ENCODE data around the gene MRRF. TPM values are rescaled to one million over a fixed set of nuclear protein-coding genes. Genes with fewer than 3 reads are reported as not detected.

The MRRF gene
- total RNA-seq, 4 donors from 2014 or later = 20.5 to 29.2 (median 28.5) TPM

DNA sequence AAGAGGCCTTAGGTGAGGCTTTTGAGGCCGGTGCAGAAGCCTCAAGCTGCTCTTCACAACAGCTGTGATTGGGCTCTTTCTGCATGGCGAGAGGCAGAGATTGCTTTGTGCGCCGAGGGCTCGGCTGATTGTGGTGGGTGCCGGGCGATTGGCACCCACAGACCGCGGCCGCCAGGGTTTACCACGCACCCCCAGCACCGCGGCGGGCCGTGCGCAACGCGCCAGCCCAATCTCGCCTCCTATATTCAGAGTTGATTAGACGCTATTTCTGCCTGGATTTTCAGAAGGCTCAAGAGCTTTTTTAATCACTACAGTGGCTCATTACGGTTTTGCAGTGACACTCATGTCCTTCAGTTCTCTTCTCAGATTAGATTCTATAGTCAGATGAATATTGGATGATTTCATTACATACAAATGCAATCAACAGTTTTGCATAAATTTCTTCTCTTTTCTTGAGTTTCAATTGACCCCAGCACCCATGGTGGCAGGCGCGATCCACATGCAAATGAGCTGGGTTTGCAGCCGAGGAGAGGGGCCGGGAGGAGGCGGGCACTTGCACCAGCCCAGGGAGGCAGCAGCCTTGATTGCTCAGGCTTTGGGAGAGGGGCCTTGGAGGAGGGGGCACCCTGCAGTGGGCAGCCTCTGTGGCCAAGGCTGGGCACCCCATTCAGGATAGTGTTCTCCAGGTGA is 72.3 kb downstream of the MRRF start:
- Histone ChIP-seq H3K4me3 (no peak overlapping the region), H3K27ac (replicated peaks in 1 of 4) (no peak overlapping the region), H3K9me3 (no peaks in the 10 kb centered on the region), H3K36me3 (no peaks in the 10 kb centered on the region), H3K4me1 (peaks cover 0 to 11% (median 5%) of the 10 kb centered on the region in 4 donors), H3K27me3 (no peaks in the 10 kb centered on the region)
- no peak for DNase-seq (ENCODE audit: extremely low spot score)
- TF ChIP-seq POLR2A (IDR thresholded peaks at IDR 0.05; ENCODE audit: low read depth) (no peak), EP300 (IDR thresholded peaks at IDR 0.05) (no peak)
- intact Hi-C loops (cut with DNase I) = no loop called here
- WGBS = 63% methylated on average over 22 of the region's 26 CpGs

DNA sequence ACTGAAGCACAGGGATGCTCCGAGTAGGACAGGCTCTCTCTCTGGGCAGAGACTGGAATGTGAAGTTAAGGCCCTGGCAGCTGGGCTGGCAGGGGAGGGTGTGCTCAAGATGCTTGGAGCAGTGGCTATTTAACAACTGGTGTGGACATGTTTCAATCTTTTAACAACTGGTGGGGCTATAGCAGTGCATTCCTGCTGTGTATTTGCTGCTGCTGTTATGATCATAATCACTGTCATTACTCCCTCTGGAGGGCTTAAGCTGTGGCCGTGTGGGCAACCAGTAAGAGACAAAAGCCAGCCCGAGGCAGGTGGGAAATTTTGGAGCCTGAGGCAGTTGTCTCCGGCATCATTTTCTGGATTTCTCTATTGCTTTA is 72.9 kb downstream of the MRRF start:
- WGBS = 68% methylated on average over 4 of the region's 4 CpGs
- H3K36me3 ChIP-seq = no peaks in the 10 kb centered on the region
- H3K4me1 ChIP-seq = peaks cover 0 to 11% (median 5%) of the 10 kb centered on the region in 4 donors
- H3K27me3 ChIP-seq = no peaks in the 10 kb centered on the region
- no peak overlapping the region for H3K27ac ChIP-seq (replicated peaks in 1 of 4)
- DNase-seq (ENCODE audit: extremely low spot score) = no peak
- H3K4me3 ChIP-seq = no peak overlapping the region
- no peak for TF ChIP-seq EP300 (IDR thresholded peaks at IDR 0.05)
- TF ChIP-seq POLR2A (IDR thresholded peaks at IDR 0.05; ENCODE audit: low read depth) = no peak
- TF ChIP-seq, protein P1, sequence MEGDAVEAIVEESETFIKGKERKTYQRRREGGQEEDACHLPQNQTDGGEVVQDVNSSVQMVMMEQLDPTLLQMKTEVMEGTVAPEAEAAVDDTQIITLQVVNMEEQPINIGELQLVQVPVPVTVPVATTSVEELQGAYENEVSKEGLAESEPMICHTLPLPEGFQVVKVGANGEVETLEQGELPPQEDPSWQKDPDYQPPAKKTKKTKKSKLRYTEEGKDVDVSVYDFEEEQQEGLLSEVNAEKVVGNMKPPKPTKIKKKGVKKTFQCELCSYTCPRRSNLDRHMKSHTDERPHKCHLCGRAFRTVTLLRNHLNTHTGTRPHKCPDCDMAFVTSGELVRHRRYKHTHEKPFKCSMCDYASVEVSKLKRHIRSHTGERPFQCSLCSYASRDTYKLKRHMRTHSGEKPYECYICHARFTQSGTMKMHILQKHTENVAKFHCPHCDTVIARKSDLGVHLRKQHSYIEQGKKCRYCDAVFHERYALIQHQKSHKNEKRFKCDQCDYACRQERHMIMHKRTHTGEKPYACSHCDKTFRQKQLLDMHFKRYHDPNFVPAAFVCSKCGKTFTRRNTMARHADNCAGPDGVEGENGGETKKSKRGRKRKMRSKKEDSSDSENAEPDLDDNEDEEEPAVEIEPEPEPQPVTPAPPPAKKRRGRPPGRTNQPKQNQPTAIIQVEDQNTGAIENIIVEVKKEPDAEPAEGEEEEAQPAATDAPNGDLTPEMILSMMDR (IDR thresholded peaks at IDR 0.05) = no peak
- no peak for TF ChIP-seq POLR2AphosphoS5 (IDR thresholded peaks at IDR 0.05)
- intact Hi-C loops (cut with DNase I) = no loop called here
- H3K9me3 ChIP-seq = no peaks in the 10 kb centered on the region

DNA sequence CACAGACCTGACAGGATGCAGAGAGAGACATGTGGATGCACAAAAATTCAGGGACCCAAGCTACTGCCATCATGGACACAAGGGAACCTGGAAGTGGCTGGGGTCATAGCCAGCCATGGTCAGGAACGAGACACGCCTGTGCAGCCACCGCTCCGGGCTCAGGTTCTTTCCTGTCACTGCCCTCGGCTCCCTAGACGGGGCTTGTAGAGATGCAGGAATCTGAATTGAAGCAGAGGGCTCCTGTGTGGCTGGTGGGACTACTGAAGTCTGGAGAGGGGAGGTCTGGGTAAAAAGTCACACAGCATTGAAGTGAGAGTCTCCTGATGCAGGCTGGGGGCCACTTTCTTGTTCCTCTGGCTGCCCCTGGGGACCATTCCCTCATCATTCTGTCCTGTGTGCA is 73.9 kb downstream of the MRRF start:
- no peaks in the 10 kb centered on the region for H3K36me3 ChIP-seq
- intact Hi-C loops (cut with DNase I) = no loop called here
- H3K27ac ChIP-seq (replicated peaks in 1 of 4) = no peak overlapping the region
- no peak overlapping the region for H3K4me3 ChIP-seq
- TF ChIP-seq POLR2AphosphoS5 (IDR thresholded peaks at IDR 0.05) (no peak), POLR2A (IDR thresholded peaks at IDR 0.05; ENCODE audit: low read depth) (no peak), EP300 (IDR thresholded peaks at IDR 0.05) (no peak)
- TF ChIP-seq, protein P1 (IDR thresholded peaks at IDR 0.05) = no peak
- peaks cover 0 to 11% (median 5%) of the 10 kb centered on the region in 4 donors for H3K4me1 ChIP-seq
- DNase-seq (ENCODE audit: extremely low spot score) = no peak
- 88% methylated on average over 4 of the region's 6 CpGs for WGBS
- no peaks in the 10 kb centered on the region for H3K9me3 ChIP-seq
- no peaks in the 10 kb centered on the region for H3K27me3 ChIP-seq

DNA sequence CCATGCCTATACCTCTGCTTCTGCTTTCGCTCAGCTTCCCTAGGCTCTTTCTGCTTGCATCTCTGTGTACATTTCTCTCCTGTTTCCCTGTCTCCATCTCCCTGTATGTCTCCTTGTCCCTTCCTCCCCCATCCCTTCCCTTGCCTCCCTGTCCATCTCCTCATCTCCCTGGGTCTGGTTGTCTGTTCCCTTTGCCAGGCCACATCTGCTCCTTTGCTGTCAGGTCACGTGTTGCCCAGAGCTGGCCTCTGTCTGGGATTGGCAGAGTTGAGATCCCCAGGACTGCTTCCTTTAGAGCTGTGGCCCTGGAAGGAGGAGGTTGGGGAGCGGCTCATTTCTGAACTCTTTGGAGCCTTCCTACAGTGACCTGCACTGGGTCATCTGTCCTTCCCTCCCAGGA is 74.3 kb downstream of the MRRF start:
- Histone ChIP-seq H3K27me3 (no peaks in the 10 kb centered on the region), H3K27ac (replicated peaks in 1 of 4) (no peak overlapping the region), H3K4me3 (no peak overlapping the region), H3K4me1 (peaks cover 0 to 11% (median 5%) of the 10 kb centered on the region in 4 donors), H3K9me3 (no peaks in the 10 kb centered on the region), H3K36me3 (no peaks in the 10 kb centered on the region)
- TF ChIP-seq EP300 (IDR thresholded peaks at IDR 0.05) (no peak), POLR2A (IDR thresholded peaks at IDR 0.05; ENCODE audit: low read depth) (no peak), POLR2AphosphoS5 (IDR thresholded peaks at IDR 0.05) (no peak)
- TF ChIP-seq, protein P1 (IDR thresholded peaks at IDR 0.05) = no peak
- WGBS = 83% methylated on average over 2 of the region's 3 CpGs
- no peak for DNase-seq (ENCODE audit: extremely low spot score)
- intact Hi-C loops (cut with DNase I) = no loop called here

DNA sequence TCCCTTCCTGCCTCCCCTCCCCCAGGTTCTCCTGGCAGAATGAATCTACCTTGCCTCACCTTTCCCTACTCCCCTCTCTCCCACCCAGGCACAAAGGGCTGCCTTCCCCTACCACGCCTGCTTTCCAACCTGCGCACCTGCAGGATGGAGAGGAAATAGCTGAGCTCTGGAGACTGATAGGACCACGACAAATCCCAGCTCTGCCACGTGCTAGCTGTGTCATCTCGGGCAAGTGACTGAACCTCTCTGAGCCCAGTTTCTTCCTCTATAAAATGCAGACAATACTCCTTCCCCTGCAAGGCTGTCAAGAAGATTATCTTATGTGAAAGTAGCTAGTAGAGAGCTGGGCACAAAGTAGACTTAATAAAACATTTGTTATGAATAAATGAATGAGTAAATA is 74.9 kb downstream of the MRRF start:
- TF ChIP-seq, protein P1 (IDR thresholded peaks at IDR 0.05) = no peak
- TF ChIP-seq POLR2AphosphoS5 (IDR thresholded peaks at IDR 0.05) (no peak), EP300 (IDR thresholded peaks at IDR 0.05) (no peak)
- H3K36me3 ChIP-seq = no peaks in the 10 kb centered on the region
- no peak for DNase-seq (ENCODE audit: extremely low spot score)
- peaks cover 0 to 11% (median 5%) of the 10 kb centered on the region in 4 donors for H3K4me1 ChIP-seq
- H3K9me3 ChIP-seq = no peaks in the 10 kb centered on the region
- H3K27ac ChIP-seq (replicated peaks in 1 of 4) = no peak overlapping the region
- no peak overlapping the region for H3K4me3 ChIP-seq
- intact Hi-C loops (cut with DNase I) = no loop called here
- H3K27me3 ChIP-seq = no peaks in the 10 kb centered on the region
- WGBS = 87% methylated on average over 5 of the region's 5 CpGs
